ENCODE measurements around the gene MDP1.

DNA sequence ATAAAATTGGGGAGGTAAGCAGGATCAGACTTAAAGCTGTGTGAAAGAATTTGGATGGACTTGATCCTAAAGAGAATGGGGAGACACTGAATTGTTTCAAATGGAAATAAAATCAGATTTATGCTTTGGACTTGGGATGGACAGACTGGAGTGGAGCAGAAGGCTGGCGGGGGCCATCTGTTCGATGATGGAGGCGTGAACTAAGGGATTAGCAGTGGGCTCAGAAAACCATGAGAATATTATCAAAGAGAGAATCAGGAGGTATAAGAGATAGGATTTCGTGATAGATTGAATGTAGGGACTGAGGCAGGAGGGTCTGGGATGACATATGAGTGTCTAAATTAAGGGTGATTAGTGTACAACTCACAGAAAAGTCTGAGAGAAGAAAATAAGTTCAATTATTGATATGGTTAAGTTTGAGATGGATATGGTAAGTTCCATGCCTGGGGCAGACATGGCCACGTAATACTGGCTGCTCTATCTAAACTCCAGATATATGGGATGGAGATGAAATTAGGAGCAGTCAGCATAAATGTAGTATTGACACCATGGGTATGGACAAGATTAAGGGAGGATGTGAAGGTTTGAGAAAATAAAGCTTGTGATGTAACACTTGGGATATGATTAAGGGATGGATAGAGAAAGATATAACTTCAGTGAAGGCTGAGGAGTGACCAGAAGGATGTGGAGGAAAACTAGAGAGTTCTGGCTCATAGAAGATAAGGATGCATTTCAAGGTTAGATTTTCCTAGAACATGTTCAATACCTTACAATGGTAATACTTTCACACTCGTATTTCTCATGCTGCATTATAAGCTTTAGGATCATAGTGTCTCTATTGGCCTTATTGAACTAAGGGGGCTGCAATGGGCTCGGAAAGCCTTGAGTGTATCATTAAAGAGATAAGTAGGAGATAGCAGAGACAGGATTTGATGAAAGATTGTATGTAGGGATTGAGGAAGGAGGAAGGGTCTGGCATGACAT lies 11.4 kb downstream of the MDP1 start:
- TF ChIP-seq, protein P1, sequence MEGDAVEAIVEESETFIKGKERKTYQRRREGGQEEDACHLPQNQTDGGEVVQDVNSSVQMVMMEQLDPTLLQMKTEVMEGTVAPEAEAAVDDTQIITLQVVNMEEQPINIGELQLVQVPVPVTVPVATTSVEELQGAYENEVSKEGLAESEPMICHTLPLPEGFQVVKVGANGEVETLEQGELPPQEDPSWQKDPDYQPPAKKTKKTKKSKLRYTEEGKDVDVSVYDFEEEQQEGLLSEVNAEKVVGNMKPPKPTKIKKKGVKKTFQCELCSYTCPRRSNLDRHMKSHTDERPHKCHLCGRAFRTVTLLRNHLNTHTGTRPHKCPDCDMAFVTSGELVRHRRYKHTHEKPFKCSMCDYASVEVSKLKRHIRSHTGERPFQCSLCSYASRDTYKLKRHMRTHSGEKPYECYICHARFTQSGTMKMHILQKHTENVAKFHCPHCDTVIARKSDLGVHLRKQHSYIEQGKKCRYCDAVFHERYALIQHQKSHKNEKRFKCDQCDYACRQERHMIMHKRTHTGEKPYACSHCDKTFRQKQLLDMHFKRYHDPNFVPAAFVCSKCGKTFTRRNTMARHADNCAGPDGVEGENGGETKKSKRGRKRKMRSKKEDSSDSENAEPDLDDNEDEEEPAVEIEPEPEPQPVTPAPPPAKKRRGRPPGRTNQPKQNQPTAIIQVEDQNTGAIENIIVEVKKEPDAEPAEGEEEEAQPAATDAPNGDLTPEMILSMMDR (conservative IDR thresholded peaks at IDR 0.05; ENCODE audit: low read length): no peak
- no peak for TF ChIP-seq EZH2phosphoT487 (IDR thresholded peaks at IDR 0.05; ENCODE audit: borderline replicate concordance)
